WTC11 (cell line): ENCODE measurements around the gene PRIM2.

Experiments used
- CTCF ChIP-seq: fragments of 200-600 bp; IDR thresholded peaks from 2 replicates; pipeline ENCODE4 v1.8.0; 2022; ENCODE audit warnings: antibody characterized with exemption
- ESRRA ChIP-seq: sonication (generic); formaldehyde crosslinking; IDR thresholded peaks from 2 replicates; pipeline ENCODE4 v1.8.1; 2022; ENCODE audit warnings: mild to moderate bottlenecking, missing genetic modification reagents, borderline replicate concordance
- USF1 ChIP-seq: sonication (generic); formaldehyde crosslinking; IDR thresholded peaks from 2 replicates; pipeline ENCODE4 v1.8.0; 2022; ENCODE audit warnings: mild to moderate bottlenecking, missing genetic modification reagents
- ZNF423 ChIP-seq: fragments of 250-450 bp; sonication (Bioruptor Pico); IDR thresholded peaks from 2 replicates; pipeline ENCODE4 v2.1.2; 2022; ENCODE audit warnings: mild to moderate bottlenecking, moderate library complexity

- TF ChIP-seq CTCF (no peak), ZNF423 (CRISPR knock-in tag) (no peak), ESRRA (CRISPR knock-in tag) (no peak), USF1 (CRISPR knock-in tag) (no peak)
Observed at GRCh38 chr6:57421503-57421902, 104.1 kb downstream of the PRIM2 start.
